Natural killer cell (primary cell): ENCODE measurements around the gene USP19. TPM values are rescaled to one million over a fixed set of nuclear protein-coding genes. Genes with fewer than 3 reads are reported as not detected.

ENCODE experiments used
- ATAC-seq, 3 donors: fragments of 150-1000 bp in 2 of 3; fragments of 200-7000 bp in 1 of 3; cut with Tn5 transposase; 1 replicate in 1 of 3; 2 replicates in 2 of 3; pipeline ENCODE4 v1.10.0; 2021; ENCODE audit warnings: mild to moderate bottlenecking in 2 of 3, moderate library complexity in 2 of 3
- DNase-seq, 2 donors: peaks; one replicate each; pipeline versions ENCODE4 v3.0.0 to v3.0.0-alpha.2; 2013 to 2021; ENCODE audit warnings: mixed read lengths in 1 of 2
- H3K27ac ChIP-seq: one replicate; pipeline ENCODE4 v1.5.1; 2013; ENCODE audit warnings: mild to moderate bottlenecking, low read length
- H3K27me3 ChIP-seq: one replicate; pipeline ENCODE4 v1.6.1; 2013; ENCODE audit warnings: low read length; ENCODE audit not compliant: control insufficient read depth, insufficient read depth
- H3K36me3 ChIP-seq: one replicate; pipeline ENCODE4 v1.6.1; 2013; ENCODE audit warnings: low read length; ENCODE audit not compliant: control insufficient read depth, insufficient read depth
- H3K4me1 ChIP-seq: one replicate; pipeline ENCODE4 v1.6.1; 2013; ENCODE audit warnings: low read length; ENCODE audit not compliant: control insufficient read depth, insufficient read depth
- H3K4me3 ChIP-seq: one replicate; pipeline ENCODE4 v1.5.1; 2013; ENCODE audit warnings: low read length
- H3K9me3 ChIP-seq: one replicate; pipeline ENCODE4 v1.6.1; 2013; ENCODE audit warnings: low read length; ENCODE audit not compliant: control insufficient read depth, insufficient read depth
- H3K27ac Mint-ChIP-seq, 2 donors: one replicate each; pipeline ENCODE4 v1.8.0; 2022; ENCODE audit warnings: mild to moderate bottlenecking in 2 of 2, mixed read lengths in 2 of 2, moderate library complexity in 1 of 2
- H3K27me3 Mint-ChIP-seq, 2 donors: one replicate each; pipeline ENCODE4 v1.8.0; 2022; ENCODE audit warnings: low read depth in 2 of 2, mixed read lengths in 2 of 2
- H3K36me3 Mint-ChIP-seq: one replicate; pipeline ENCODE4 v1.8.0; 2022; ENCODE audit warnings: mixed read lengths
- H3K4me1 Mint-ChIP-seq, 2 donors: one replicate each; pipeline ENCODE4 v1.8.0; 2022; ENCODE audit warnings: mixed read lengths in 2 of 2
- H3K4me3 Mint-ChIP-seq: one replicate; pipeline ENCODE4 v1.8.0; 2022; ENCODE audit warnings: mild to moderate bottlenecking, moderate library complexity, mixed read lengths
- H3K9me3 Mint-ChIP-seq, 2 donors: one replicate each; pipeline ENCODE4 v1.8.0; 2022; ENCODE audit warnings: mixed read lengths in 2 of 2
- WGBS: methylation state at CpG from one replicate; pipeline ENCODE4 v1.1.7; 2013; ENCODE audit warnings: missing lambda C conversion rate; ENCODE audit not compliant: insufficient coverage; 5-methylcytosine and 5-hydroxymethylcytosine counted together
- intact Hi-C: fragments of 100-400 bp; cut with micrococcal nuclease; formaldehyde crosslinking; loops from one replicate; pipeline ENCODE4 v1.14.2; 2022
- total RNA-seq, 4 donors: library from RNA; stranded (reverse); fragments of 120-200 nt in 1 of 4; gene quantifications; one replicate each; pipeline versions ENCODE4 v1.2.3 to v1.2.4, GENCODE V29; 2013 to 2022
- TF ChIP-seq, protein P1 (sequence below): fragments of 200-600 bp; IDR thresholded peaks from one replicate; pipeline ENCODE4 v1.8.0; 2022; ENCODE audit warnings: antibody characterized with exemption

USP19 gene
- total RNA-seq, 3 donors from 2014 or later (not counting 1 experiment from before 2014, with no cell fraction given), result 68.6 to 71.5 (median 68.6) TPM

DNA sequence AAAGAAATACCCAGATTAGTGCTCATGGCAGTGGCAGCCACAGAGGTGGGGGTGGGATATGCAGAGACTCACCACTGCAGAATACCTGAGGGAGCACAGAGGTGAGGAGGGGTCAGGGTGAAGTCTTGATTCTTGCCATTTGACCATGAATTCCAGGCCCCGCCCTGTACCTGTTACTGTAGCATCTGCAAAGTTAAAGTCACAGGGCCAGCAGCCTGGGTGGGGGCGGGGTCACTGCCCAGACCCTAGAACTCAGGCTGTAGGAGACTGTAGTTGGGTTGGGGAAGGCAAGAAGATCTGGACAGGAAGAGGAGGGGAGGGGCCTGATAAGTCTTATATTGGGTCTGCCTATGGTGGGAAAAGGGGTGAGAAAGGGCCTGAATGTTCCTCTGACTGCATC, 31.0 kb upstream of the USP19 start:
- Histone ChIP-seq H3K9me3 (no peaks in the 10 kb centered on the region), H3K27ac (no peak overlapping the region), H3K4me3 (no peak overlapping the region), H3K36me3 (no peaks in the 10 kb centered on the region), H3K4me1 (no peaks in the 10 kb centered on the region), H3K27me3 (no peaks in the 10 kb centered on the region)
- intact Hi-C loops, result no loop called here
- Mint-ChIP-seq H3K4me3 (no peak overlapping the region), H3K9me3 (no peaks in the 10 kb centered on the region), H3K36me3 (no peaks in the 10 kb centered on the region), H3K27ac (peak overlapping the region in 1 of 2 donors; percentile 66), H3K27me3 (no peaks in the 10 kb centered on the region), H3K4me1 (peaks cover 0 to 4% of the 10 kb centered on the region in 2 donors)
- ATAC-seq (no peak), DNase-seq (no peak)
- WGBS, result 84% methylated on average over 2 of the region's 2 CpGs
- TF ChIP-seq, protein P1, sequence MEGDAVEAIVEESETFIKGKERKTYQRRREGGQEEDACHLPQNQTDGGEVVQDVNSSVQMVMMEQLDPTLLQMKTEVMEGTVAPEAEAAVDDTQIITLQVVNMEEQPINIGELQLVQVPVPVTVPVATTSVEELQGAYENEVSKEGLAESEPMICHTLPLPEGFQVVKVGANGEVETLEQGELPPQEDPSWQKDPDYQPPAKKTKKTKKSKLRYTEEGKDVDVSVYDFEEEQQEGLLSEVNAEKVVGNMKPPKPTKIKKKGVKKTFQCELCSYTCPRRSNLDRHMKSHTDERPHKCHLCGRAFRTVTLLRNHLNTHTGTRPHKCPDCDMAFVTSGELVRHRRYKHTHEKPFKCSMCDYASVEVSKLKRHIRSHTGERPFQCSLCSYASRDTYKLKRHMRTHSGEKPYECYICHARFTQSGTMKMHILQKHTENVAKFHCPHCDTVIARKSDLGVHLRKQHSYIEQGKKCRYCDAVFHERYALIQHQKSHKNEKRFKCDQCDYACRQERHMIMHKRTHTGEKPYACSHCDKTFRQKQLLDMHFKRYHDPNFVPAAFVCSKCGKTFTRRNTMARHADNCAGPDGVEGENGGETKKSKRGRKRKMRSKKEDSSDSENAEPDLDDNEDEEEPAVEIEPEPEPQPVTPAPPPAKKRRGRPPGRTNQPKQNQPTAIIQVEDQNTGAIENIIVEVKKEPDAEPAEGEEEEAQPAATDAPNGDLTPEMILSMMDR, result no peak

DNA sequence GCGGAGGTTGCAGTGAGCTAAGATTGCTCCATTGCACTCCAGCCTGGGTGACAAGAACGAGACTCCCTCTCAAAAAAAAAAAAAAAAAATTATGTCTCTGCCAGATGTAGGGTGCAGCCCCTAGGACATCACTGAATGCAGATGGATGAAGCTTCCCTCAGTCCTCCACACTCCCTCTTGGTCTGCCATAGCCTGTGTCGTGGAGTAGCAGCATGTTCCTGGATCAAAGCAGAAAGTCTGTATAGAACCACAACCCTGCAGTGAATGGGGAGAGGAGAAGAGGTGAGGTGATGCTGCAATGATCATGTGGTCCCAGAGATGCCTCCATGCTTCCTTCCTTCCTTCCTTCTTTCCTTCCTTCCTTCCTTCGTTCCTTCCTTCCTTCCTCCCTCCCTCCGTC, 27.5 kb upstream of the USP19 start:
- Histone ChIP-seq H3K27ac (no peak overlapping the region), H3K4me1 (no peaks in the 10 kb centered on the region), H3K9me3 (no peaks in the 10 kb centered on the region), H3K36me3 (no peaks in the 10 kb centered on the region), H3K4me3 (no peak overlapping the region), H3K27me3 (no peaks in the 10 kb centered on the region)
- Mint-ChIP-seq H3K36me3 (no peaks in the 10 kb centered on the region), H3K27ac (no peak overlapping the region), H3K4me1 (peaks cover 0 to 4% of the 10 kb centered on the region in 2 donors), H3K27me3 (no peaks in the 10 kb centered on the region), H3K9me3 (no peaks in the 10 kb centered on the region), H3K4me3 (no peak overlapping the region)
- WGBS, result 87% methylated on average over 4 of the region's 5 CpGs
- TF ChIP-seq, protein P1, result no peak
- intact Hi-C loops, result no loop called here
- ATAC-seq, result no peak
- DNase-seq, result no peak

DNA sequence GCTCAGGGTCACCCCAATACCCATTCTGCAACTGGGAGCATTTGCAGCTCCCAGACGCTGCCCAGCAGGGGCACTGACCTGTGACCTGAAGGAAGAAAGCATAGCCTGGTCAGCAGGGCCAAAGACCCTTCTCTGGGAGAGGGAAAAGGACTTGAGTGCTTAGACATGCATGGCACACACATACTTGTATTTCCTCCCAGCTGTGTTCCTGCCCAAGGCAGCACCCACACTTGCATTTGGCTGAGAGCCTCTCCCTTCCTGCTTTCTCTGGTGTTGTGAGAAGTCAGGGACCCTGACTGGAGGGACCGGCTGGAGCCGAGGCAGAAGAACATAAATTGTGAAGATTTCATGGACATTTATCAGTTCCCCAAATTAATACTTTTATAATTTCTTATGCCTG, 19.5 kb upstream of the USP19 start:
- ATAC-seq (no peak), DNase-seq (no peak)
- H3K36me3 Mint-ChIP-seq, result no peaks in the 10 kb centered on the region
- WGBS, result 36% methylated on average over 1 of the region's 3 CpGs
- intact Hi-C loops, result no loop called here
- no peaks in the 10 kb centered on the region for H3K4me1 Mint-ChIP-seq
- Histone ChIP-seq H3K4me3 (no peak overlapping the region), H3K9me3 (no peaks in the 10 kb centered on the region), H3K4me1 (no peaks in the 10 kb centered on the region), H3K27ac (no peak overlapping the region), H3K36me3 (no peaks in the 10 kb centered on the region), H3K27me3 (no peaks in the 10 kb centered on the region)
- H3K27ac Mint-ChIP-seq, result no peak overlapping the region
- H3K4me3 Mint-ChIP-seq, result no peak overlapping the region
- TF ChIP-seq, protein P1, result no peak
- peaks cover 0 to 2% of the 10 kb centered on the region in 2 donors for H3K9me3 Mint-ChIP-seq
- H3K27me3 Mint-ChIP-seq, result peaks cover 9 to 15% of the 10 kb centered on the region in 2 donors

DNA sequence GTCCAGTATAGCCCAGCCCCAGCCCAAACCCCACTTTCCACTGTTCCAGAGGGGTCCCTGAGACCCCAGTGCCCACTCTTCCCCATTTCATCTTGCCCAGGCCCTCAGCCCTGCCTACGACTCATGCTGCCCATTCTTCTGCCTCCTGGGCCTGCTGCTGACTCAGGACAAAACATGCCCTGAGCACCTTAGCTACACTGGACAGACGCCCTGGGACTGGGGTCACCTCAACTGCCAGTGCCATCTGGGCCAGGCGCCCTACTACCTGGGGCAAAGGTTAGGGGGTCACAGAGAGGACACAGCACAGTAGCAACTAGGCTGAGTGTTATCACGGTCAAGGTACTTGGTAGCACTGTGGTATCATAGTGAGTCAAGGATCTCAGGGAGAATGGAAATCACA, 14.9 kb upstream of the USP19 start:
- Histone ChIP-seq H3K27me3 (peaks cover 4% of the 10 kb centered on the region), H3K36me3 (no peaks in the 10 kb centered on the region), H3K9me3 (no peaks in the 10 kb centered on the region), H3K4me3 (no peak overlapping the region), H3K27ac (no peak overlapping the region), H3K4me1 (peaks cover 5% of the 10 kb centered on the region)
- Mint-ChIP-seq H3K36me3 (no peaks in the 10 kb centered on the region), H3K4me1 (peaks cover 0 to 5% of the 10 kb centered on the region in 2 donors), H3K27me3 (peaks cover 12 to 20% of the 10 kb centered on the region in 2 donors), H3K9me3 (no peaks in the 10 kb centered on the region), H3K27ac (no peak overlapping the region), H3K4me3 (no peak overlapping the region)
- WGBS, result 82% methylated on average over 4 of the region's 4 CpGs
- intact Hi-C loops, result no loop called here
- TF ChIP-seq, protein P1, result no peak
- ATAC-seq, result no peak
- DNase-seq, result no peak
